Measurements from ENCODE around the gene THRB. TPM values are rescaled to one million over a fixed set of nuclear protein-coding genes. Genes with fewer than 3 reads are reported as not detected.

Gene THRB
- total and polyA plus RNA-seq, 4 donors = 4.0 to 10.5 (median 6.2) TPM

- Histone ChIP-seq H3K36me3 (ENCODE audit: control insufficient read depth, insufficient read depth, low read length) (no peaks in the 10 kb centered on the region), H3K27ac (ENCODE audit: low read depth, low read length) (no peak overlapping the region), H3K27me3 (ENCODE audit: control insufficient read depth, insufficient read depth, low read length) (no peaks in the 10 kb centered on the region), H3K9me3 (ENCODE audit: control insufficient read depth, insufficient read depth, low read length) (no peaks in the 10 kb centered on the region), H3K4me1 (ENCODE audit: control insufficient read depth, insufficient read depth, low read length) (peaks cover 4% of the 10 kb centered on the region), H3K4me3 (ENCODE audit: low read depth, low read length) (no peak overlapping the region)
- DNase-seq (ENCODE audit: low read depth in 4 of 6, low spot score in 6 of 6) = peak in 2 of 6 donors; percentile 82 to 94
- WGBS (ENCODE audit: insufficient coverage) = 18% methylated on average over 6 of the region's 6 CpGs
Measured at GRCh38 chr3:24242012-24242698, 252.5 kb downstream of the THRB start.

- H3K27ac ChIP-seq (ENCODE audit: low read depth, low read length) = no peak overlapping the region
- H3K9me3 ChIP-seq (ENCODE audit: control insufficient read depth, insufficient read depth, low read length) = no peaks in the 10 kb centered on the region
- H3K27me3 ChIP-seq (ENCODE audit: control insufficient read depth, insufficient read depth, low read length) = no peaks in the 10 kb centered on the region
- H3K36me3 ChIP-seq (ENCODE audit: control insufficient read depth, insufficient read depth, low read length) = no peaks in the 10 kb centered on the region
- 83% methylated on average over 1 of the region's 6 CpGs for WGBS (ENCODE audit: insufficient coverage)
- DNase-seq (ENCODE audit: low read depth in 4 of 6, low spot score in 6 of 6) = no peak
- peaks cover 4% of the 10 kb centered on the region for H3K4me1 ChIP-seq (ENCODE audit: control insufficient read depth, insufficient read depth, low read length)
- H3K4me3 ChIP-seq (ENCODE audit: low read depth, low read length) = no peak overlapping the region
Measured at GRCh38 chr3:24240306-24240705, 254.3 kb downstream of the THRB start.

GRCh38 chr3:24237971-24238706, 256.5 kb downstream of the THRB start:
- Histone ChIP-seq H3K4me1 (ENCODE audit: control insufficient read depth, insufficient read depth, low read length) (peaks cover 4% of the 10 kb centered on the region), H3K27me3 (ENCODE audit: control insufficient read depth, insufficient read depth, low read length) (no peaks in the 10 kb centered on the region), H3K9me3 (ENCODE audit: control insufficient read depth, insufficient read depth, low read length) (no peaks in the 10 kb centered on the region), H3K4me3 (ENCODE audit: low read depth, low read length) (no peak overlapping the region), H3K36me3 (ENCODE audit: control insufficient read depth, insufficient read depth, low read length) (no peaks in the 10 kb centered on the region), H3K27ac (ENCODE audit: low read depth, low read length) (no peak overlapping the region)
- peak in 5 of 6 donors; percentile 36 to 86 (median 55) for DNase-seq (ENCODE audit: low read depth in 4 of 6, low spot score in 6 of 6)
- 20% methylated on average over 1 of the region's 4 CpGs for WGBS (ENCODE audit: insufficient coverage)

GRCh38 chr3:24235121-24235520, 259.5 kb downstream of the THRB start:
- DNase-seq (ENCODE audit: low read depth in 4 of 6, low spot score in 6 of 6) = no peak
- no peaks in the 10 kb centered on the region for H3K9me3 ChIP-seq (ENCODE audit: control insufficient read depth, insufficient read depth, low read length)
- no peak overlapping the region for H3K27ac ChIP-seq (ENCODE audit: low read depth, low read length)
- 72% methylated on average over 3 of the region's 3 CpGs for WGBS (ENCODE audit: insufficient coverage)
- H3K36me3 ChIP-seq (ENCODE audit: control insufficient read depth, insufficient read depth, low read length) = no peaks in the 10 kb centered on the region
- H3K4me3 ChIP-seq (ENCODE audit: low read depth, low read length) = no peak overlapping the region
- no peaks in the 10 kb centered on the region for H3K4me1 ChIP-seq (ENCODE audit: control insufficient read depth, insufficient read depth, low read length)
- H3K27me3 ChIP-seq (ENCODE audit: control insufficient read depth, insufficient read depth, low read length) = no peaks in the 10 kb centered on the region

DNA sequence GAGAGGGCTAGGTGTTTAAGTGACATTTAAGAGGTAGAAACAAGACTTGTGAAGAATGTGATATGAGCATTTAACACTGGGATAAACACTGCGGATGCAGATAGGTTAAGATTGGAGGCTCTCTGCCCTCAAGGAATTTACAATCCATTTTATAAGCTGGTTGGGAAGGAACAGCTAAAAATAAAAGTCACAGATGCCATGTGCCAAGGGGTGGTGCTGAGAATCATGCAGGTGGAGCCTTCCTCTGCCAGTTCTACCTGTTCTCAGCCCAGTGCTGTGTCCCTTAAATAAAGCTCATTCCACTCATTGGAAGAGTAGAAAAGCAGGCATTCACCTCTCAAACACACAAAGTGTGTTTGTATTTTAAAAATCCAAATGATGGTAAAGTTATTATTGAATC, 261.9 kb downstream of the THRB start:
- no peak overlapping the region for H3K4me3 ChIP-seq (ENCODE audit: low read depth, low read length)
- DNase-seq (ENCODE audit: low read depth in 4 of 6, low spot score in 6 of 6) = no peak
- no CpG with 5 or more reads among the region's 1 CpG for WGBS (ENCODE audit: insufficient coverage)
- H3K36me3 ChIP-seq (ENCODE audit: control insufficient read depth, insufficient read depth, low read length) = no peaks in the 10 kb centered on the region
- H3K9me3 ChIP-seq (ENCODE audit: control insufficient read depth, insufficient read depth, low read length) = no peaks in the 10 kb centered on the region
- no peaks in the 10 kb centered on the region for H3K4me1 ChIP-seq (ENCODE audit: control insufficient read depth, insufficient read depth, low read length)
- H3K27me3 ChIP-seq (ENCODE audit: control insufficient read depth, insufficient read depth, low read length) = no peaks in the 10 kb centered on the region
- no peak overlapping the region for H3K27ac ChIP-seq (ENCODE audit: low read depth, low read length)

GRCh38 chr3:24229468-24230221, 265.0 kb downstream of the THRB start:
- 71% methylated on average over 3 of the region's 5 CpGs for WGBS (ENCODE audit: insufficient coverage)
- no peak for DNase-seq (ENCODE audit: low read depth in 4 of 6, low spot score in 6 of 6)
- Histone ChIP-seq H3K27me3 (ENCODE audit: control insufficient read depth, insufficient read depth, low read length) (no peaks in the 10 kb centered on the region), H3K4me1 (ENCODE audit: control insufficient read depth, insufficient read depth, low read length) (no peaks in the 10 kb centered on the region), H3K27ac (ENCODE audit: low read depth, low read length) (no peak overlapping the region), H3K36me3 (ENCODE audit: control insufficient read depth, insufficient read depth, low read length) (no peaks in the 10 kb centered on the region), H3K9me3 (ENCODE audit: control insufficient read depth, insufficient read depth, low read length) (no peaks in the 10 kb centered on the region), H3K4me3 (ENCODE audit: low read depth, low read length) (no peak overlapping the region)

GRCh38 chr3:24227635-24228034, 267.0 kb downstream of the THRB start:
- Histone ChIP-seq H3K27me3 (ENCODE audit: control insufficient read depth, insufficient read depth, low read length) (no peaks in the 10 kb centered on the region), H3K36me3 (ENCODE audit: control insufficient read depth, insufficient read depth, low read length) (no peaks in the 10 kb centered on the region), H3K9me3 (ENCODE audit: control insufficient read depth, insufficient read depth, low read length) (no peaks in the 10 kb centered on the region), H3K4me1 (ENCODE audit: control insufficient read depth, insufficient read depth, low read length) (no peaks in the 10 kb centered on the region), H3K27ac (ENCODE audit: low read depth, low read length) (no peak overlapping the region), H3K4me3 (ENCODE audit: low read depth, low read length) (no peak overlapping the region)
- DNase-seq (ENCODE audit: low read depth in 4 of 6, low spot score in 6 of 6) = no peak
- 0% methylated on average over 1 of the region's 3 CpGs for WGBS (ENCODE audit: insufficient coverage)

GRCh38 chr3:24226397-24226796, 268.3 kb downstream of the THRB start:
- 80% methylated on average over 1 of the region's 2 CpGs for WGBS (ENCODE audit: insufficient coverage)
- Histone ChIP-seq H3K4me1 (ENCODE audit: control insufficient read depth, insufficient read depth, low read length) (no peaks in the 10 kb centered on the region), H3K4me3 (ENCODE audit: low read depth, low read length) (no peak overlapping the region), H3K27me3 (ENCODE audit: control insufficient read depth, insufficient read depth, low read length) (no peaks in the 10 kb centered on the region), H3K9me3 (ENCODE audit: control insufficient read depth, insufficient read depth, low read length) (no peaks in the 10 kb centered on the region), H3K36me3 (ENCODE audit: control insufficient read depth, insufficient read depth, low read length) (no peaks in the 10 kb centered on the region), H3K27ac (ENCODE audit: low read depth, low read length) (no peak overlapping the region)
- peak in 1 of 6 donors; percentile 47 for DNase-seq (ENCODE audit: low read depth in 4 of 6, low spot score in 6 of 6)

GRCh38 chr3:24225385-24225950, 269.2 kb downstream of the THRB start:
- Histone ChIP-seq H3K27me3 (ENCODE audit: control insufficient read depth, insufficient read depth, low read length) (no peaks in the 10 kb centered on the region), H3K4me1 (ENCODE audit: control insufficient read depth, insufficient read depth, low read length) (no peaks in the 10 kb centered on the region), H3K9me3 (ENCODE audit: control insufficient read depth, insufficient read depth, low read length) (no peaks in the 10 kb centered on the region), H3K36me3 (ENCODE audit: control insufficient read depth, insufficient read depth, low read length) (no peaks in the 10 kb centered on the region), H3K27ac (ENCODE audit: low read depth, low read length) (no peak overlapping the region), H3K4me3 (ENCODE audit: low read depth, low read length) (no peak overlapping the region)
- WGBS (ENCODE audit: insufficient coverage) = 0% methylated on average over 2 of the region's 5 CpGs
- DNase-seq (ENCODE audit: low read depth in 4 of 6, low spot score in 6 of 6) = no peak

All from spinal cord (tissue), 10 donors.